DND-41 (cell line): Measurements from ENCODE around the gene AVP.

ENCODE experiments used
- CTCF ChIP-seq: IDR thresholded peaks from 2 replicates; pipeline ENCODE4 v1.5.1; 2012; ENCODE audit warnings: borderline replicate concordance, low read length, moderate library complexity, mild to moderate bottlenecking; ENCODE audit not compliant: poor library complexity, severe bottlenecking; ENCODE audit errors: extremely low read depth
- EZH2 ChIP-seq: IDR thresholded peaks from 3 replicates; pipeline ENCODE4 v1.6.1; 2012; ENCODE audit warnings: borderline replicate concordance, low read depth, mild to moderate bottlenecking, moderate library complexity, low read length, inconsistent platforms; ENCODE audit not compliant: severe bottlenecking

- TF ChIP-seq CTCF, result no peak
- no peak for TF ChIP-seq EZH2
These were observed 10.5 kb upstream of the AVP start for GRCh38 chr20:3094848-3095629.
